22Rv1 (cell line): ENCODE data around the gene ADAP1.

ENCODE experiments used
- CTCF ChIP-seq: fragments of 450-650 bp; IDR thresholded peaks from 2 replicates; pipeline ENCODE4 v1.5.1; 2017; ENCODE audit warnings: mild to moderate bottlenecking
- ZFX ChIP-seq: fragments of 450-650 bp; IDR thresholded peaks from 2 replicates; pipeline ENCODE4 v1.6.1; 2017; ENCODE audit warnings: antibody characterized with exemption, borderline replicate concordance

DNA sequence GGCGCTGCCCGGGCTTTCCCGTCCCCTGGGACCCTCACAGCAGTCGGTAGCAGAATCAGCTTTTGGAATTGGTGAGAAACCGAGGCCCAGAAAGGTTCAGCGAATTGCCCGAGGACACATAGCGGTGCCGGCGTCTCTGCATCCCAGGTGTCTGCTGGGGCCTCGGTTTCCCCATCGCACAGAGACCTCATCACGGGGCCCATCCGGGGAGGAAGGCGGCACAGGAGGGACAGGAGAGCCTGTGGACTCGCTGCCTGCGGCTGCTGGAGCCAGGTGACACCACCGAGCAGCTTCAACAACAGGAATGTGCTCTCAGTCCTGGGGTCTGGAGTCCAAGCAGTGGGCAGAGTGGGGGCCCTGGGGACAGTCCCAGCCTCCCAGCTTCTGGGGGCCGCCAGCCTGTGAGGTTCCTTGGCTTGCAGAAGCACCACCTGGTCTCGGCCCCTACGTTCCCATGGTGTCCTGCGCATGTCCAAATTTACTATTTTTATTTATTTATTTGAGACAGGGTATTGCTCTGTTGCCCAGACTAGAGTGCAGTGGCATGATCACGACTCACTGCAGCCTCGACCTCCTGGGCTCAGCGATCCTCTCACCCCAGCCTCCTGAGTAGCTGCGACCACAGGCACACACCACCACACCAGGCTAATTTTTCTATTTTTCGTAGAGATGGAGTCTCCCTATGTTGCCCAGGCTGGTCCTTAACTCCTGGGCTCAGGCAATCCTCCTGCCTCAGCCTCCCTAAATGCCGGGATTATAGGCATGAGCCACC is 21.4 kb upstream of the ADAP1 start:
- TF ChIP-seq CTCF (no peak), ZFX (no peak)
